ENCODE measurements around the gene EGFL7. TPM values are rescaled to one million over a fixed set of nuclear protein-coding genes. Genes with fewer than 3 reads are reported as not detected.
A peak's percentile ranks its signal among the peaks of the same experiment; 100 is the strongest.

EGFL7 gene
- total and polyA plus RNA-seq, 10 of the 15 experiments (the other 5 are each of a cell fraction or from before 2014, with no cell fraction given): 0.06 to 0.46 (median 0.19) TPM; not detected in 5

DNA sequence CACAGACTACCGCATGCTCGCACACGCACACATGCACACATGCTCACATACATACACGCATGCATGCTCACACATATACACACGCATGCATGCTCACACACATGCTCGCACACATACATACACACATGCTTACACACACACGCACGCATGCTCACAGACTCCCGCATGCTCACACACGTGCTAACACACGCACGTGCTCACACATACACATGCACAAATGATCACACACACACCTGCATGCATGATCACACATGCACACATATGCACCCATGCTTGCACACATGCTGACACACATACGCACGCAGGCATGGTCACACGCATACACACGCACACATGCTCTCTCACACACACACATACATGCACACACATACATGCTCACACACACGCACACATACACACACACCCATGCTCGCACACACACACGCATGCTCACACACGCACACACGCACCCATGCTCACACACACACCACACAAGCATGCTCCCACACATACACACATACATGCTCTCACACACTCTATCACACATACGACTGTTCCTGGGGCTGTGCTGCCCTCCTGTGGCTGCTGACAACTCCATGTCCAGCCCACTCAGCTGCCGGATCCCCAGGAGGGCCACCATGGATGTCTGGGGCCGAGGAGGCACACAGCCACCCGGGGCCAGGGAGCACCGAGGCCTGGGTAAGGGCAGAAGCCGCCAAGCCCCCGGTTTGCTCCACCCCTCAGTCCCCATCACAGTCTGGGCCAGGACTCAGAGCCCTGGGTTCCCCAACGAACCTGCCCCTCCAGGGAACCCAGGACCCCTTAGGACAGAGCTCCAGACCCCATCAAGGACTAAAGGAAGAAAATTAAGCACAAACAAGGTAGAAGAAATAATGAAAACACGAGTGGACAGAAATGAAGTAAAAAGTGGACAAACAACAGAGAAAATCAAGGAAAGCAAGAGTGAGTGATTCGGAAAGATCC is 31.4 kb upstream of the EGFL7 start:
- no peaks in the 10 kb centered on the region; the same call in 1 of the 2 replicates for H3K4me1 ChIP-seq (ENCODE audit: control insufficient read depth, insufficient read depth, low read length)
- DNase-seq (ENCODE audit: low read depth, low spot score) (peak; percentile 40), ATAC-seq (peak; percentile 96), FAIRE-seq (peak; percentile 91)
- WGBS (ENCODE audit: insufficient coverage, insufficient replicate concordance, low lambda C conversion rate, missing lambda C conversion rate): 41% methylated on average over 31 of the region's 31 CpGs
- no peaks in the 10 kb centered on the region for H3K36me3 ChIP-seq (ENCODE audit: control insufficient read depth in 2 of 2, insufficient read depth in 2 of 2, low read length in 1 of 2)
- H3K4me2 ChIP-seq (ENCODE audit: control insufficient read depth, insufficient read depth): no peak overlapping the region
- H3K27me3 ChIP-seq (replicated peaks in 1 of 2; ENCODE audit: control insufficient read depth in 2 of 2, insufficient read depth in 2 of 2, low read length in 1 of 2): no peaks in the 10 kb centered on the region; a peak in 2 of 4 replicates
- in situ Hi-C loops (cut with MboI): no loop called here
- no peak overlapping the region for H3K9ac ChIP-seq (ENCODE audit: control insufficient read depth, insufficient read depth, low read length)
- no peaks in the 10 kb centered on the region for H3K79me2 ChIP-seq (ENCODE audit: control insufficient read depth, insufficient read depth, low read length)
- H2AFZ ChIP-seq (ENCODE audit: control insufficient read depth, low read depth, low read length): no peak overlapping the region
- no peaks in the 10 kb centered on the region for H4K20me1 ChIP-seq (ENCODE audit: control insufficient read depth, insufficient read depth)
- ChIA-PET CTCF (interaction anchor here (0.8 to 1.4 kb wide), 9 partner anchors 10 to 222 kb away, joined by 3 to 34 read pairs (median 4); no protein-coding TSS in a partner anchor), RAD21 (ENCODE audit: unreplicated experiment) (interaction anchor here (0.6 to 1.4 kb wide), 6 partner anchors 12 to 146 kb away, joined by 3 to 9 read pairs (median 4); no protein-coding TSS in a partner anchor), SMC1A (ENCODE audit: uncharacterized antibody, unreplicated experiment) (interaction anchor here (0.8 to 1.4 kb wide), 5 partner anchors 40 to 146 kb away, joined by 3 to 16 read pairs (median 3); no protein-coding TSS in a partner anchor), POLR2A (no interaction called here)
- BruUV-seq (replicated peaks): no TSS peak
- H3K27ac ChIP-seq (ENCODE audit: control insufficient read depth, insufficient read depth): no peak overlapping the region
- no peaks in the 10 kb centered on the region for H3K9me3 ChIP-seq (replicated peaks; ENCODE audit: control insufficient read depth, insufficient read depth, low read length)
- H3K4me3 ChIP-seq: no peak overlapping the region
- TF ChIP-seq RAD21 (IDR thresholded peaks at IDR 0.05; ENCODE audit: insufficient read depth, low read depth, low read length) (peak; percentile 98), SMAD1 (IDR thresholded peaks at IDR 0.05; ENCODE audit: low read depth, partially characterized antibody) (no peak), LARP7 (IDR thresholded peaks at IDR 0.05) (0 out of 2 replicates have a peak, but pooled peaks have one; percentile 34), ZZZ3 (IDR thresholded peaks at IDR 0.05; ENCODE audit: control insufficient read depth, insufficient read length, low read depth) (no peak), NBN (IDR thresholded peaks at IDR 0.05) (peak; percentile 94), RUNX3 (IDR thresholded peaks at IDR 0.05; ENCODE audit: low read length) (peak; percentile 23; the same call in 1 of the 2 replicates), PAX5 (IDR thresholded peaks at IDR 0.05; ENCODE audit: borderline replicate concordance, low read depth, low read length) (peak; percentile 50; the same call in 1 of the 2 replicates), POU2F2 (IDR thresholded peaks at IDR 0.05; ENCODE audit: borderline replicate concordance, low read depth, low read length) (0 out of 3 replicates have a peak, but pooled peaks have one; percentile 31), HDGF (IDR thresholded peaks at IDR 0.05) (peak; percentile 98), YY1 (IDR thresholded peaks at IDR 0.05; ENCODE audit: low read depth, low read length) (peak; percentile 77), SMC3 (IDR thresholded peaks at IDR 0.05; ENCODE audit: borderline replicate concordance, low read length) (peak; percentile 85), MEF2A (IDR thresholded peaks at IDR 0.05; ENCODE audit: insufficient read depth, low read depth, low read length) (no peak), BHLHE40 (IDR thresholded peaks at IDR 0.05; ENCODE audit: borderline replicate concordance in 1 of 2, low read depth in 2 of 2, low read length in 1 of 2) (peak in 1 of 2 experiments; percentile 54; a peak in 2 of 4 replicates), IRF4 (IDR thresholded peaks at IDR 0.05; ENCODE audit: low read depth, low read length) (peak; percentile 71), TARDBP (IDR thresholded peaks at IDR 0.05; ENCODE audit: borderline replicate concordance) (no peak)
- TF ChIP-seq, protein P1, sequence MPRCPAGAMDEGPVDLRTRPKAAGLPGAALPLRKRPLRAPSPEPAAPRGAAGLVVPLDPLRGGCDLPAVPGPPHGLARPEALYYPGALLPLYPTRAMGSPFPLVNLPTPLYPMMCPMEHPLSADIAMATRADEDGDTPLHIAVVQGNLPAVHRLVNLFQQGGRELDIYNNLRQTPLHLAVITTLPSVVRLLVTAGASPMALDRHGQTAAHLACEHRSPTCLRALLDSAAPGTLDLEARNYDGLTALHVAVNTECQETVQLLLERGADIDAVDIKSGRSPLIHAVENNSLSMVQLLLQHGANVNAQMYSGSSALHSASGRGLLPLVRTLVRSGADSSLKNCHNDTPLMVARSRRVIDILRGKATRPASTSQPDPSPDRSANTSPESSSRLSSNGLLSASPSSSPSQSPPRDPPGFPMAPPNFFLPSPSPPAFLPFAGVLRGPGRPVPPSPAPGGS (IDR thresholded peaks at IDR 0.05; ENCODE audit: borderline replicate concordance, insufficient read depth, low read depth, low read length, poor library complexity, severe bottlenecking): peak; percentile 94
- TF ChIP-seq, protein P2, sequence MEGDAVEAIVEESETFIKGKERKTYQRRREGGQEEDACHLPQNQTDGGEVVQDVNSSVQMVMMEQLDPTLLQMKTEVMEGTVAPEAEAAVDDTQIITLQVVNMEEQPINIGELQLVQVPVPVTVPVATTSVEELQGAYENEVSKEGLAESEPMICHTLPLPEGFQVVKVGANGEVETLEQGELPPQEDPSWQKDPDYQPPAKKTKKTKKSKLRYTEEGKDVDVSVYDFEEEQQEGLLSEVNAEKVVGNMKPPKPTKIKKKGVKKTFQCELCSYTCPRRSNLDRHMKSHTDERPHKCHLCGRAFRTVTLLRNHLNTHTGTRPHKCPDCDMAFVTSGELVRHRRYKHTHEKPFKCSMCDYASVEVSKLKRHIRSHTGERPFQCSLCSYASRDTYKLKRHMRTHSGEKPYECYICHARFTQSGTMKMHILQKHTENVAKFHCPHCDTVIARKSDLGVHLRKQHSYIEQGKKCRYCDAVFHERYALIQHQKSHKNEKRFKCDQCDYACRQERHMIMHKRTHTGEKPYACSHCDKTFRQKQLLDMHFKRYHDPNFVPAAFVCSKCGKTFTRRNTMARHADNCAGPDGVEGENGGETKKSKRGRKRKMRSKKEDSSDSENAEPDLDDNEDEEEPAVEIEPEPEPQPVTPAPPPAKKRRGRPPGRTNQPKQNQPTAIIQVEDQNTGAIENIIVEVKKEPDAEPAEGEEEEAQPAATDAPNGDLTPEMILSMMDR (IDR thresholded peaks at IDR 0.05 in 2 of 3, conservative IDR thresholded peaks at IDR 0.05 in 1 of 3; ENCODE audit: control insufficient read depth in 2 of 3, extremely low read depth in 1 of 3, insufficient read depth in 1 of 3, low read depth in 3 of 3, low read length in 3 of 3): peak; percentile 72 to 89 (median 88)
- TF ChIP-seq, protein P3, sequence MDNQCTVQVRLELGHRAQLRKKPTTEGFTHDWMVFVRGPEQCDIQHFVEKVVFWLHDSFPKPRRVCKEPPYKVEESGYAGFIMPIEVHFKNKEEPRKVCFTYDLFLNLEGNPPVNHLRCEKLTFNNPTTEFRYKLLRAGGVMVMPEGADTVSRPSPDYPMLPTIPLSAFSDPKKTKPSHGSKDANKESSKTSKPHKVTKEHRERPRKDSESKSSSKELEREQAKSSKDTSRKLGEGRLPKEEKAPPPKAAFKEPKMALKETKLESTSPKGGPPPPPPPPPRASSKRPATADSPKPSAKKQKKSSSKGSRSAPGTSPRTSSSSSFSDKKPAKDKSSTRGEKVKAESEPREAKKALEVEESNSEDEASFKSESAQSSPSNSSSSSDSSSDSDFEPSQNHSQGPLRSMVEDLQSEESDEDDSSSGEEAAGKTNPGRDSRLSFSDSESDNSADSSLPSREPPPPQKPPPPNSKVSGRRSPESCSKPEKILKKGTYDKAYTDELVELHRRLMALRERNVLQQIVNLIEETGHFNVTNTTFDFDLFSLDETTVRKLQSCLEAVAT (IDR thresholded peaks at IDR 0.05): 0 out of 2 replicates have a peak, but pooled peaks have one; percentile 49
- intact Hi-C loops (cut with micrococcal nuclease; ENCODE audit: unreplicated experiment): loop anchor here (1.0 kb wide), 1 partner anchor 146 kb away; no protein-coding TSS in a partner anchor

Measured in GM12878 (cell line).